HG02588 (cell line): ENCODE measurements around the gene PPP2R5C.
"Not testable (repeated sequence)": the region's sequence is repeated elsewhere in the genome, so short reads cannot be mapped to it uniquely, and the experiment has no call there.

ENCODE experiments used
- ATAC-seq: cut with Tn5 transposase; IDR thresholded peaks from one replicate; pipeline ENCODE4 v1.9.1; 2021; ENCODE audit warnings: mild to moderate bottlenecking, moderate library complexity; ENCODE audit not compliant: unreplicated experiment

The PPP2R5C gene

DNA sequence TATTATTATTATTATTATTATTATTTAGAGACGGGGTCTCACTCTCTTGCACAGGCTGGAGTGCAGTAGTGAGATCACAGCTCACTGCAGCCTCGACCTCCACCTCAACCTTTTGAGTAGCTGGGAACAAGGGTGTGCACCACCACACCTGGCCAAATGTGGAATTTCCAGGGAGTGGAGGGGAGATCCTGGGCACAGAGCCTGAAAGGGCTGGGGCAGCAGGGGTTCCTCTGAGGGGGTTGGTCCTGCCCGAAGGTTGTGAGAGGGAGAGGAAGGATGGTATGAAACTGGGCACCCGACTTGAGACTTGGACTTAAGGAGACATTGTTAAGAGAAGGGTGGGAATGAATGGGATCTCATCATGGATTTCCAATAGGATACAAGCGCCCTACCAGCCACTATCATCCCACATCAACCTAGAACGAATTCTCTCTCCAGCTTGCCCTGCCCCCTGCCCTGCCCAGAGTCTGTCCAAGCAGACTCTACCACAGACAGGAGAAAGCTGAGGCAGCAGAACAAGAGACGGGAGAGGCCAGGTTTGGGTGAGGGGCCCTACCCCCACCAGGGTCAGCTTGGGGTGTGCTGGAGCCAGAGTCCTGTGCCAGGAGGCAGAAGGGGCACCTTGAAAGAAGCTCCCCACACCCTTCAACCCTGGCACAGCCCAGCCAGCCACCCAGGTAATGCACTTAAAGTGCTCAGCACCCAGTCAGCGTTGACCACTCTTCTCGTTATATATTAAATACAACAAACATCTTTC lies 200.4 kb downstream of the PPP2R5C start:
- ATAC-seq, result no peak

DNA sequence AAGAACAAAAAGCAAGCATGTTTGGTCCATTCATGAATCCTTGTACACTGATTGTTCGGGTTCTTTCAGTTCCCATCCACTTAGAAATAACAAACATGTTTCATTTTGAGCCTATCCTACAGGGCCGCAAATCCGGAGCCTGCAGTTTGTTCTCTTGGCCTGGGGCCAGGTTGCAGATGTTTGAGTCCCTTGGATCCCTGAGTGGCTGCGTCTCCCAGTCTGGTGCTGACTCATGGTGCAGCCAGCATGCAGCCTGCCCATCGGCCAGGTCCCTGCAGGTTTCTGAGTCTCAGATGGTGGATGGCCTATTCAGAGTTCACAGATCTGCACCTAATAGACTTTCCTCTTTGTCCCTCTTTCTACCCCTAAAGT lies 201.0 kb downstream of the PPP2R5C start:
- ATAC-seq, result no peak

DNA sequence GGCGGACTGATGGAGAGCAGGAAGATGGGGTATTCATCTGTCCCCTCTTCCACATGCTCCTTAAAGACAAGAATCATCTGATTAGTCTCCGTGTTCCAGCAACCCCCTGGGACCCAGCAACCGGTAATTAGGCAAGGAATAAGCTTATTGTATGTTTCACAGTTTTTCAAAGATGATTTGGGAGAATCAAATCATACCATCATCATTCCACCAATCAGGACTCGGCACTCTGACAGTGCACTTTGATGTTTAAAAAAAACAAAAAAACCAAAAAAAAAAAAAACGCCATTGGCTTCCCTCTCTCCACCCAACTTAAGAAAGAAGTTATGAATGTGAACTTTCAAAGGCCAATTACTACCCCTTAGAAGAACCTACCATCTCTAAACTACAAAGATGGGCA lies 201.5 kb downstream of the PPP2R5C start:
- ATAC-seq, result no peak

DNA sequence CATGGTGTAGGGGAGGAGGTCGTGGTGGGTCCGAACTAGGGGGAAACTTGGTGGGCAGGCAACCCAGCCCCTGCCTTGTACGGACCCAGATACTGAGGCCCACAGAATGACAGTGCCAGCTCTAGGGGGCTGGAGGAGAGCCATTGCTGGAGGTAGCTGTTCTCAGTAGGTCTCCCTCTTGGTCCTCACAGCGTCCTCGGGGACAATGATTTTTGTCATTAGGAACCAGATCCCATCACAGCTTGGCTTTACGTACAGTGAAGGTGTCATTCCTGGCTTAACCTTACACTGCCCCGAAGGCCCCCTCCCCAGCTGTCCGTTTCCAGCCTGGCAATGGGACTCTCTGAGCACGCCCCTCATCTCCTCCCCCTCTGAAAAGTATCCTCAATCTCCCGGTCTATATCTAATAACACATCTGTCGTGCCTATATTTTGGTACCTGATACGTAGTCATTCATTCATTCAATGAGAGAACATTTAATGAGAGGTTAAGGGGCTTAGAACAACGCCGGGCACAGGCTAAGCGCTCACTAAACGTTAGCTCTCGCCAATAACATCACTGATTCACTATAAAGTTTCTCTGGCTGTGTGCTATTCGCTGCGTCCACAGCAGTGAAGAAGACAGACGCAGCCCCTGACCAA lies 202.3 kb downstream of the PPP2R5C start:
- ATAC-seq, result no peak

DNA sequence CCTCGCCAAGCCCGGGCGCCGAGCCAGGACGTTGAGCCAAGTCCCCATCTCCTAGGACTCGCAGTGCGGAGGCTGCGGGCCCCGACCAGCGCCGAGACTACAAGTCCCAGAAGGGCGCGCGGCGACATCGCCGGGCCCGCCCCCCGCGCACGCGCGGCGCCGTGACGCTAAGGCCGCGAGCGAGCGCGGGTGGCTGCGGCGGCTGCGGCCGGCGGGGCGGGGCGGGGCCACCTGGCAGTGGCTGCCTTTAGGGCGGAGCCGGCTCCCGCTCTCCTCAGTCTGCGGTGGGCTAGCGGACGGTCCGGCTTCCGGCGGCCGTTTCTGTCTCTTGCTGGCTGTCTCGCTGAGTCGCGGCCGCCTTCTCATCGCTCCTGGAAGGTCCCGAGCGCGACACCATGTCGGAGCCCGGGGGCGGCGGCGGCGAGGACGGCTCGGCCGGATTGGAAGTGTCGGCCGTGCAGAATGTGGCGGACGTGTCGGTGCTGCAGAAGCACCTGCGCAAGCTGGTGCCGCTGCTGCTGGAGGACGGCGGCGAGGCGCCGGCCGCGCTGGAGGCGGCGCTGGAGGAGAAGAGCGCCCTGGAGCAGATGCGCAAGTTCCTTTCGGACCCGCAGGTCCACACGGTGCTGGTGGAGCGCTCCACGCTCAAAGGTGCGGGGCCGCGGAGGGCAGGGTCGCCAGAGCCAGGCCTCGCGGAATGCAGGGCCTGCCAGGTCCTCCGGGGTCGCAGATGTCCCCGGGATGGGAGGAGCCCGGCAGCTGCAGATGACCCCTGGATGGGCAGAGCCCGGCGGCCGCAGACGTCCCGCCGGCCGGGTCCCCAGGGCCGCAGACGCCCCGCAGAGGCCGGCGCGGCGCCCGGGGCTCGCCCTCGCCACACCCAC lies 203.0 kb downstream of the PPP2R5C start, which contains the start of gene DYNC1H1:
Gene DYNC1H1 (plus strand): TSS at position 277 of the 884 bp plus-strand sequence. CDS start 119 bp downstream, at position 396.
- peak; percentile 81 for ATAC-seq

DNA sequence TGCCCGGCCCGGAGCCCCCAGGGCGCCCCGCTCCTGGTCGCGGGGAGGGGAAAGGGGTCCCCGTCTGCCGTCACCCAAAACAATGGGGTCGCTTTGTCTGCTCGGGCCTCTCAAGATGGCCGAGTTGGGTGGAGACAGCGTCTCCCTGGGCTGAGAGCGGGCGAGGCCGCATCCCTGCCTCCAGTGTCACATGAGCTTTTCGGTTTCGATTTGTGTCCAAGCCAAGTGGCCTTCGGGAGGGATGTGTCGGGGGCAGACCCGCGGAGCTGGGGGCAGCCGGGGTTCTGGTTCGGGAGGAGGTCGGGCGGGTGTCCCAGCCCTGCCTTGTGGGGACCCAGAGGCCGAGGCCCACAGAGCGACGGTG lies 203.7 kb downstream of the PPP2R5C start:
- peak; percentile 25 for ATAC-seq

DNA sequence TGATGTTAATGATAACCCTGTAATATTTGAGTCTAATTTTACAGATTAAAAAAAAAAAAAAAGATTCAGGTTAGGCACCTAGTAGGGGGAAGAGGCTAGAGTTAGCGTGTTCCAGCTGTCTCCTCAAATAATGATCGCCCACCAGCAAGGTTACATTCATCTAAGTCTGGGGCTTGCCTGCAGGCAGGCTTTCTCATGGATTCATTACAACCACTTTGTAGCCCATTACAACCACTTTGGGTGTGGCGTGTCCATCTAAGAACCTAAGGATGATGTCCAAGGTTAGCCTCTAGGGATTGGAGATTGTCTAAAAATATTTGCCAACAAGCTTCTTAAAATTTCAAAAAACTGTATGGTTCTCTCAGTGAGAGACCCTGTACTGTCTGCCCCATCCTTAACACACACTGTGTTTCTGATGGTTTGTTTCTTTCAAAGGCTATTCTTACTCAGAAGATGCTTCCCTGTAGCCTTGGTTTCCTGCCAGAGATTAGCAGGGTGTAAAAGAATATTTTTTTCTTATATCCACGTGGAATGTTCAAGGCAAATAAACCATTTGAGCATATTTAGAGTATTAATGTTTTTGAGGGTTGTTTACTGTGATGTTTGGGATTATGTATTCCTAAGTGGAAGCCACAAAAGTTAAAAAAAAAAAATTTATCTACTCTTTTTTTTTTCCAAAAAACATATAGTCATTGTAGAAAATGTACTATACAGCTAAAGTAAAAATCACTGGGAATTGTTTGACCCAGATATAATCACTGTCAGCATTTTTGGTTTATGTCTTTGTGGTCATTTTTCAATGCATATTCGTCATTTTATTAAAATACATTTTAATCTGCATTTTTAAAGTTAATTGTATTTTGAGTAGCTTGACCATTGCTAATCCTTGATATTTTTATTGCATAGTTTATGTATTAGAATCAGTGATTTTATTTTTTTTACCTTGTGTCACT lies 204.5 kb downstream of the PPP2R5C start:
- ATAC-seq, result no peak

DNA sequence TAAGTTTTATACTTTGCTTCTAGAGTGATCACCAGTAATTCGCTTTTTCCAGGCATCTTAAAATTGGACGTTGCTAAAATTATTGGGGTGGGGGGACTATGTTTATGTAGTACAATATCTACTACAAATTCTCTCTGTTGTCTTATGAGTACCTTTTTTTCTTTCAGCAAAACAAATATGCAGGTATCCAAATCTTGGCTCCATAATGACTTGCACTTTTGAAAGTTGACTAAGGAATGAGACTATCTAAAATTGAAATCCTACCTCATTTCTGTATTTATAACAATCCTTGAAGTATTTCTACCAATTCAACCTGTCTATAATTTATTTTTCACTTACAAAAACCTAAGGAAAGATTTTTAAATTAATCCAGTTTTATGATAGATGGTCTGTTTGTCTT lies 205.2 kb downstream of the PPP2R5C start:
- no peak for ATAC-seq

DNA sequence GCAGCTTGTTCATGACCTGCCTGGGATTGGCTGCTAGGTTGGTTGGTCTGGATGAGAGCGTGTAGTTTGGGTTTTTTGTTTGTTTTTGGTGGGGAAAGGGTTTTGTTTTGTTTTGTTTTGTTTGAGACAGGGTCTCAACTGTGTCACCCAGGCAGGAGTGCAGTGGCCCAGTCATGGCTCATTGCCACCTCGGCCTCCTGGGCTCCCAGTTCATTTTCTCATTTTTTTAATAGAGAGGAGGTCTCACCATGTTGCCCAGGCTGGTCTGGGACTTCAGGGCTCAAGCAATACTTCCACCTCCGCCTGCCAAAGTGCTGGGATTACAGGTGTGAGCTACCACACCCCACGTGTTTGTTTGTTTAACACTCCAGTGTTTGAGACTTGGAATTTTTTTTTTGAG lies 206.7 kb downstream of the PPP2R5C start:
- ATAC-seq, result no peak

DNA sequence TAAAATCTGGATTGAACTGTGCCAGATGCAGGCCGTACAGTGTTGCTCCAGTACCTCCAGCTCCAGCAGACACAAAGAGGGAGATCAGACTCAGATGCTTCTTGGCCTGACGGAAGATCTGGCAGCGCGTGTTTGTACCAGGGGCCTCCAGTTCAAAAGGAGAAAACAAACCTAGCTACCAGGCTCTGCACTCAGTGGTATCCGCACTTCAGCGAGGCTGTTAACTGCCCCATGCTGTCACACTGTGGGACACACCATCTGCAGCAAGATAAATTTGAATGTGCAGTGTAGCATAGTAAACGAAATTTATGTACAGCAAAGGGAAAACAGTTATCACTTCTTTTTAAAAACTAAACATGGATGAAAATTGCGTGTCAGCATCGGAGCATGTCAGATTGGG lies 208.0 kb downstream of the PPP2R5C start:
- no peak for ATAC-seq

DNA sequence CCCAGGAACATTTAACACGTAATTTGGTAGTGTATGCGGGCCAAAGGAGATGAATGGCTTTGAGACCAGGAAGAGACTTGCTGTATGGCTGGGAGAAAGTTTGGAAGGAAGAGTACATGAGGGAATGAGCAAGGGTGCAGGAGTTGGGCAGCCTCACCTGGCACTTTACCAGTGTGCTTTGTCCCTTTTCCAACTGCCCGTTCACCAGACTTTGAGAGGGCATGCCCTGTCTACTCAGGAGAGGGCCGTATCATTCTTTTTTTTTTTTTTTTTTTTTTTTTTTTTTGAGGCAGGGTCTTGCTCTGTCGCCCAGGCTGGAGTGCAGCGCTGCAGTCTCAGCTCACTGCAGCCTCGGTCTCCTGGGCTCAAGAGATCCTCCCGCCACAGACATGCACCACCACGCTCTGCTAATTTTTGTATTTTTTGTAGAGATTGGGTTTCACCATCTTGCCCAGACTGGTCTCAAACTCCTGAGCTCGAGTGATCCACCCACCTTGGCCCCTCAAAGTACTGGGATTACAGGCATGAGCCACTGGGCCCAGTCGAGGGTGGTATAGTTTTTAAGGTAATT lies 209.4 kb downstream of the PPP2R5C start:
- ATAC-seq, result no peak

DNA sequence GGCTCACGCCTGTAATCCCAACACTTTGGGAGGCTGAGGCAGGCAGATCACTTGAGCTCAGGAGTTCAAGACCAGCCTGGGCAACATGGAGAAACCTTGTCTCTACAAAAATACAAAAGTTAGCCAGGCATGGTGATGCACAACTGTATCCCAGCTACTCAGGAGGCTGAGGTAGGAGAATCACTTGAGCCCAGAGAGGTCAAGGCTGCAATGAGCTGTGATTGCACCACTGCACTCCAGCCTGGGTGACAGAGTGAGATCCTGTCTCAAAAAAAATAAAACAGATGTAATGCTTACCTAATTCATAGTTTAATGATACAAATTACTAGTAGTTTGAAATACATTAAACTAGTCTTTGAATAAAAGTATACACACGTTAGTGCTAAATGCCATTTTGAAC lies 209.9 kb downstream of the PPP2R5C start:
- ATAC-seq, result not testable (repeated sequence)

DNA sequence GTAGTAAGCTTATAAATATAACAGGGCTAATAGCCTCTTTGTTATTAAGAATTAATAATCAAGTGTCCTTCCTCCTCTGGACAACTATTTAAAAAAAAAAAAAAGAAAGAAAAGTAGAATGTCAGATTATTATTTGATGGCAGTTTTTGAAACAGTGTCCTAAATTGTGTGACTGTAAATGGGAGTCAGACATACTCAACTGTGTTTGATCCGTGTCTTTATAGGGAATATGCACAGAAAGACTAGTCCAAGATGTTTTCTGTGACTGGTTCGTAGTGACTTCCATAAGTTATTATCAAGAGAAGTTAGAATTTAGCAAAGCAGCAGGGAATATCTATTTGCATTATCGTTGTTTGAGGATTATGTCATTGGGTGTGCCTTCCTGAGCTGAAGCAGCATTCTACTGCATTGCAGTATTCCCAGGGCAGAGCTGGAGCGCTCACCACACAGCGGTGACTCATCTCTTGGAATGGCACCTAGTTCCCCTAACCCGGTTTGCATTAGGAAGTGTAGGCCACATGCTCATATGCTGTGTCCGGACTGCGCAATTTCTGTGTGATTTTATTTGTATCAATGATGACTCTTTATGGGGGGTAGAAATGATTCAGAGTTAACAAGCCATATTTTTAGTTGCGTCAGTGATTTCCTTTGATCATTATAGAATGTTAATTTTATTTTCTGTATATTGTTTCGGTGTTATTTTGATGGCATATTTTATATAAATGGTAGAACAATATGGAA lies 210.8 kb downstream of the PPP2R5C start:
- ATAC-seq, result no peak

DNA sequence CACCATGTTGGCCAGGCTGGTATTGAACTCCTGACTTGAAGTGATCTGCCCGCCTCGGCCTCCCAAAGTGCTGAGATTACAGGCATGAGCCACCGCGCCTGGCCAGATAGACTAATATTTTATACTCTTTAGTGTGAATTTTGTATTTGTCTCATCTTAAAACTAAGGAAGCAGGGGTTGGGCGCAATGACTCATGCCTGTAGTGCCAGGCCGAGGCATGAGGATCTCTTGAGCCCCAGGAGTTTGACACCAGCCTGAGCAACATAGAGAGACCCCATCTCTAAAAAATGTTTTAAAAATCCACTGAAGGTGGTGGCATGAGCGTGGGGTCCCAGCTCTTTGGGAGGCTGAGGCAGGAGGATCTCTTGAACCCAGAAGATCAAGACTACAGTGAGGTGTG lies 211.8 kb downstream of the PPP2R5C start:
- no peak for ATAC-seq

DNA sequence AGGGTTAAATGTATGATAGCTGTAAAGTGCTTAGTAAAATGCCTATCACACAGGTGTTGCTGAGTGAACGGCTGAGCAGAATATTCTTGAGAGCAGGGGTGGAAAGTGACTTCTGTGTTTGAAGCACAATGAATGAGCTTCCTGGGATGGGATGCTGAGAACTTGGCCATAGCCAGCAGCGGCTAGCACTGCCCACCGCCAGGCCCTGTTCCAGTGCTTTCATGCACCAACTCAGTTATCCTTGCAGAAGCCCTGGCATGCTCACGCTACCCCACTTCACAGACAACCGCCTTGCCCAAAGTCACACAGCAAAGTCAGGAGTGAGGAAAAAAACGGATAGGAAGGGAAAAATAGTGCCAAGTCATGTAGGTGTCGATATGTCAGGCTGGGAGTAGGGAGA lies 213.7 kb downstream of the PPP2R5C start:
- no peak for ATAC-seq
